Gastrocnemius medialis (tissue), 4 donors: ENCODE results near the gene CEL.

Source experiments
- CTCF ChIP-seq, 5 experiments: fragments of 450-650 bp in 3 of 5; fragments of 200-600 bp in 2 of 5; sonication (generic) in 2 of 5; IDR thresholded peaks in 4 of 5; conservative IDR thresholded peaks in 1 of 5; 1 replicate in 4 of 5; 2 replicates in 1 of 5; pipeline ENCODE4 v1.5.1; 2016 to 2019; ENCODE audit warnings: antibody characterized with exemption in 5 of 5, mild to moderate bottlenecking in 3 of 5, moderate library complexity in 3 of 5
- POLR2A ChIP-seq, 2 donors: fragments of 450-650 bp; IDR thresholded peaks; one replicate each; pipeline ENCODE4 v1.6.1; 2017; ENCODE audit warnings: antibody characterized with exemption in 2 of 2, mild to moderate bottlenecking in 2 of 2, moderate library complexity in 2 of 2

GRCh38 chr9:133118179-133118520 lies 56.4 kb downstream of the CEL start:
- TF ChIP-seq CTCF (IDR thresholded peaks at IDR 0.05 in 4 of 5, conservative IDR thresholded peaks at IDR 0.05 in 1 of 5) (no peak), POLR2A (IDR thresholded peaks at IDR 0.05) (no peak)
